HG02642 (cell line): ENCODE data around the gene MPL.

ENCODE experiments used
- ATAC-seq: cut with Tn5 transposase; IDR thresholded peaks from one replicate; pipeline ENCODE4 v1.9.1; 2021; ENCODE audit warnings: mild to moderate bottlenecking; ENCODE audit not compliant: unreplicated experiment, poor library complexity

MPL gene

DNA sequence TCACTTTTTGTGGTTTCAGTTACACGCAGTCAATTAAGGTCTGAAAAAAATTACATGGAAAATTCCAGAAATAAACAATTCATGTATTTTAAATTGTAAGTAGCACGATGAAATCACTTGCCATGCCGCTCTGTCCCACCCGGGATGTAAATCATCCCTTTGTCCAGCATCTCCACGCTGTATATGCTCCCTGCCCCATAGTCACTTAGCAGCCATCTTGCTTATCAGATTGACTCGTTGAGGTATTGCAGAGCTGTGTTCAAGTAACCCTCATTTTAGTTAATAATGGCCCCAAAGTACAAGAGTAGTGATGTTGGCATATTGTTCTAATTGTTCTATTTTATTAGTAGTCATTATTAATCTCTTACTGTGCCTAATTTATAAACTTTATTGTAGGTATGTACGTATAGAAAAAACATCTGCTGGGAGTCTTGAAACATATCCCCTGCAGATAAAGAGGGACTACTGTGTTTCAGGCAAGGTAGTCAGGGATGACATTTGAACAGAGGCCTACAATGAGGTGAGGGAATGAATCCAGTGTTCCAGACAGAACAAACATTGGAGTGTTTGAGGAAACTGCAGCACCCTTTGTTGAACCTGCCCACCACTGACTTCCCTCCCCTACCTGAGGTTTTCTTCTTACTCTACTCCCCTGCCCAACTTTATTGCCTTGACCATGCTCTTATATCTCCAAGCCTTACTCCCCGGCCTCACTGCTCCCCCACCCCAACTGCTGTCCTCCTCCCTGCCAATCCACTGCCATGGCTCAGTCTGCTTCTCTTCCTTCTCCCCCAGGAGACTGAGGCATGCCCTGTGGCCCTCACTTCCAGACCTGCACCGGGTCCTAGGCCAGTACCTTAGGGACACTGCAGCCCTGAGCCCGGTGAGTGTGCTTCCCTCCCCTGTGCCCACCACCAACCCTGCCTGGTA lies 14.1 kb downstream of the MPL start:
- ATAC-seq, result no peak

GRCh38 chr1:43352351-43352705 lies 14.7 kb downstream of the MPL start:
- ATAC-seq, result no peak

- no peak for ATAC-seq
These were observed 15.3 kb downstream of the MPL start for GRCh38 chr1:43352881-43353280.

DNA sequence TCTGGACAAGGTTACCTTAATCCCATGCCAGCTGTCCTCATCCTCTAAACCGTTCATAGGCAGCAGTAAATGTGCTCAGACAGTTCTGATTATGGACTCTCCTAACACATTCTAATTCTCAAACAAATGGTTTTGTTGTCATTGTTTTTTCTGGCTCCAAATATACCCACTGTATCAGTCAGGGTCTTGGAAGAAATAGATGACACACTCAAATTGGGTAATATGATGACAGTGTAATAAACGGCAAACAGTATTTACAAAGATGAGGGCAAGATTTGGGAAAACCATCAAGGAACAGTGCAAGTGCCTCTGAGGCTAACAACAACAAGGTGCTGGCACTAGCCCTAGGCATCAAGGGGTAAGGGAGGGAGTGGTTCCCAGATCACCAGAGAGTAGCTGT lies 16.9 kb downstream of the MPL start:
- no peak for ATAC-seq

- no peak for ATAC-seq
These were observed 17.3 kb downstream of the MPL start for GRCh38 chr1:43354936-43355335.

- no peak for ATAC-seq
These were observed 19.6 kb downstream of the MPL start for GRCh38 chr1:43357251-43357650.

DNA sequence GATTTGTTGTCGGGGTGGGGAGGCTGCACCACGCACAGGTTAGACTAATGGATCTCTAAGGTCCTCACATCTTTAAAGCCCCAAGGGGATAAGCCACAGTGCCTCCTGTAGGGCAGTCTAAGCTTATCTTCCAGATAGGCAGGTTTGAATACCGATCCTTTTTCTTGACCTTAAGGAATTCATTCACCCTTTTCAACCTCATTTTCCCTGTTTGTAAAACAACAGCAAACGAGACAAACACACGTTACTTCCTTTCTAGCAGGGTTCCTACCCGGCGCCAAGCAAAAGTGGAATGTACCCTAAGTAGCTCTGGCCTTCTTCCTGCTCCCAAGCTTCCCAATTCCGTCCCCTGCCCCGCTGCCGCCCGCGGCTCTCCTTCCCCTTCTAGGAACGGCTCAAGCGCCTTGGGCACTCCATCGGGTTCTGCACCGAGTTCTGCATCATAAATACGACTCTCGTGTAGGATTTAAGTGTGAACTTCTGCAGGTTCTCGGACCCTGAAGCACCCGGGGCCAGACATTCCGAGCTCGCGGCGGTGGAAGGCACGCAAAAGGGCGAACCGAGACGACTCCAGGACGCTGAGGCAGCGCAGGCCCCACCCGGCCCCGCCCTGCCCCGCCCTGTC lies 20.6 kb downstream of the MPL start:
- ATAC-seq, result peak; percentile 10

DNA sequence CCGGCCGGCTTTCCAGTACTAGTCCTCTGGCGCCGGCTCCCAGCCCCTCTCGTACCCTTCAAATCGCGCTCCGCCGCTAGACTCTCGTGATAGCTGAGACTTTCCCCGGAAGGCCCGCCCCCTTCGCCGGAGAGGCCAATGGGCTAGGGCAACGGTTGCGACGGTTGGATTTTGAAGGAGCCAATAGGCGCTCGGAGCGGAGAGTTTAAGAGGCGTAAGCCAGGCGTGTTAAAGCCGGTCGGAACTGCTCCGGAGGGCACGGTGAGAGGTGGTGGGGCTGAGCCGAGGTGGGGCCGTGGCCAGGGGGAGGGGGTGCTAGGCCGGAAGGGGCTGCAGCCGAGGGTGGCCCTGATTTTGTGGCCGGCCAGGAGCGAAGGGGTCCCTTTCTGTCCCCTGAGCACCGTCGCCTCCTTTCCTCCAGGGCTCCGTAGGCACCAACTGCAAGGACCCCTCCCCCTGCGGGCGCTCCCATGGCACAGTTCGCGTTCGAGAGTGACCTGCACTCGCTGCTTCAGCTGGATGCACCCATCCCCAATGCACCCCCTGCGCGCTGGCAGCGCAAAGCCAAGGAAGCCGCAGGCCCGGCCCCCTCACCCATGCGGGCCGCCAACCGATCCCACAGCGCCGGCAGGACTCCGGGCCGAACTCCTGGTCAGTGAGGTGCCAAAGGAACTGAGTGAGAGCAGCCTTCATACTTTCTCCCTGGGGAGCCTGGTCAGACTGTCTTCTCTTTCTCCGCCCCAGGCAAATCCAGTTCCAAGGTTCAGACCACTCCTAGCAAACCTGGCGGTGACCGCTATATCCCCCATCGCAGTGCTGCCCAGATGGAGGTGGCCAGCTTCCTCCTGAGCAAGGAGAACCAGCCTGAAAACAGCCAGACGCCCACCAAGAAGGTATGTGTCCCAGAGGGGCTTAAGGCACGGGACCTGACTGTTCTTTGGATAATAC lies 21.4 kb downstream of the MPL start, which contains the start of gene CDC20:
Gene CDC20, plus strand, starts transcription at position 236 of the 948 bp plus-strand sequence. Its CDS starts 235 bp downstream, at position 471.
- peak; percentile 96 for ATAC-seq

- no peak for ATAC-seq
These were observed 22.1 kb downstream of the MPL start for GRCh38 chr1:43359696-43360095.

DNA sequence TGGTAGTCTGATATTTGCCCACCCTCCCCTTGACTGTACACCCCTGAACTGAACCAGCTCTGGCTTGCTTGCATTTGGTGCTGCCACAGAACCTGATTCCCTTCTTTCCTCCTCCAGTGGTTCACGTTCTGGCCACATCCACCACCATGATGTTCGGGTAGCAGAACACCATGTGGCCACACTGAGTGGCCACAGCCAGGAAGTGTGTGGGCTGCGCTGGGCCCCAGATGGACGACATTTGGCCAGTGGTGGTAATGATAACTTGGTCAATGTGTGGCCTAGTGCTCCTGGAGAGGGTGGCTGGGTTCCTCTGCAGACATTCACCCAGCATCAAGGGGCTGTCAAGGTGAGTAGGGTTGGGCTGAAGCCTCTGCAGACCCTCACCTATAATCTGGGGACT lies 23.0 kb downstream of the MPL start:
- no peak for ATAC-seq

GRCh38 chr1:43363283-43363934 lies 25.8 kb downstream of the MPL start:
- ATAC-seq, result no peak

- ATAC-seq, result no peak
These were observed 26.4 kb downstream of the MPL start for GRCh38 chr1:43363935-43364525.

DNA sequence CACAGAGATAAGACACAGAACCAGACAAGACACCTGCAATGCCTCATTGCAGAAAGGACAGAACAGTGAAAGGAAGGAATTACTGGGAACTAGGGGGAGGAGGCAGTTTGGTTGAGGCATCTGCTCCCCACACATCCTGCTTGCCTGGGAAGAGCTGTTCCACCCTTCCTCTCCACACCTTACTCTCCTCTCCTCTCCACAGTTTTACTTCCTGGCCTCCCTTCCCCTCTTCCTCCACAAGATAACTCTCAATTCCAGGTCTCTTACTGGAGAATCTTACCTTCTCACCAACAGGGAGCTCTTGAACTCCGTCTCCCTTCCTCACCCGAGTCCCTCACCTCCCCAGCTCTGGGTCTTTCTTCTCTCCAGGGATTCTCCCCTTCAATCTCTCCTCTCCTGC lies 28.1 kb downstream of the MPL start:
- ATAC-seq, result no peak

- no peak for ATAC-seq
These were observed 28.6 kb downstream of the MPL start for GRCh38 chr1:43366179-43366578.

GRCh38 chr1:43366601-43367025 lies 29.0 kb downstream of the MPL start:
- no peak for ATAC-seq

DNA sequence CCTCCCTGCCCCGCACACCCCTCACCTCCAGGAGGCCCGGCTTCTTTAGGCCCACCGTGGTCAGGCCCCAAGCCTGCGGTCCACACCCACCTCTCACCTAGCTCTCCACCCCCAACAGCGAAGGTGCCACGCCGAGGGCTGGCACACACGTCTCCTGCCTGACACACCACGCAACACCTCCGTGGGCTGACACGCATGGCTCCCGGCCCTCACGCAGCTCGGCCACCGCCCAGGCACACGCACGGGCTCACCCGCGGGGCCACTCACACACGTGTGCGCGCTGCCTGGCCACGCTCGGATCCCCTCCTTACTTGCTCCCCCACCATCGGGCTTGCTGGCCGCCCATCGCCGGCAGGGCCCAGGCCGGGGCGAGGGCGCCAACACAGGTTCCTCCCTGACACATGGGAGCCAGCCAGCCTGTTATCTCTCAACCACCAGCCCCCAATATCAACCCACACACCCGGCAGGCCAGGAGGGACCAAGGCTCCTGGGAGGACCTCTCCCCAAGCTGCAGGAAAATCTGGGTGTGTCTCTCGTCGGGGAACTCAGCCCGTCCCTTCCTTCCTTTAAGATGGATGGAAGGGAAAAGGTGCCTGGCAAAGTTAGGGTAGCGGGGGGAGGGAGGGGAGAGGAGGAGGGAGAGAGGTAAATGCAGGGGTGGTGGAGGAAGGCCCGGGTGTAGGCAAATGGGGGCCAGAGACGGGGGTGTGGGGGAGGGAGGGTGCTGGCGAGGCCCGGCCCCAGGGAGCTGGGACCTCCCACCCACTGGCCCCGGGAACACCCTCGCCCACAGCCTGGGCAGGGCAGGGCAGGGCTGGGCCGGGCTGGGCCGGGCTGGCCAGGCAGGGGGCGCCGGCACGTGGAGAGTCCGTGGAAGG lies 29.6 kb downstream of the MPL start:
- peak; percentile 61 for ATAC-seq

- peak; percentile 76 for ATAC-seq
These were observed 30.5 kb downstream of the MPL start, which contains the start of gene ELOVL1 for GRCh38 chr1:43367904-43368645. ELOVL1 (minus strand) TSS chr1:43368011; CDS start chr1:43365609, 2,402 bp downstream.

- no peak for ATAC-seq
These were observed 31.0 kb downstream of the MPL start for GRCh38 chr1:43368646-43369020.
